OCI-LY7 (cell line): ENCODE results near the gene PRKD1.

Experiments used
- EZH2phosphoT487 ChIP-seq: fragments of 200-600 bp; sonication (generic); IDR thresholded peaks from 2 replicates; pipeline ENCODE4 v1.6.1; 2018; ENCODE audit warnings: low read depth, borderline replicate concordance, mild to moderate bottlenecking, mixed run types, antibody characterized with exemption, low read length, moderate library complexity, mixed read lengths
- TF ChIP-seq, protein P1 (sequence below): fragments of 200-600 bp; sonication (generic); conservative IDR thresholded peaks from 2 replicates; pipeline ENCODE4 v1.5.1; 2014; ENCODE audit warnings: mild to moderate bottlenecking, antibody characterized with exemption, low read length, moderate library complexity, mixed read lengths

DNA sequence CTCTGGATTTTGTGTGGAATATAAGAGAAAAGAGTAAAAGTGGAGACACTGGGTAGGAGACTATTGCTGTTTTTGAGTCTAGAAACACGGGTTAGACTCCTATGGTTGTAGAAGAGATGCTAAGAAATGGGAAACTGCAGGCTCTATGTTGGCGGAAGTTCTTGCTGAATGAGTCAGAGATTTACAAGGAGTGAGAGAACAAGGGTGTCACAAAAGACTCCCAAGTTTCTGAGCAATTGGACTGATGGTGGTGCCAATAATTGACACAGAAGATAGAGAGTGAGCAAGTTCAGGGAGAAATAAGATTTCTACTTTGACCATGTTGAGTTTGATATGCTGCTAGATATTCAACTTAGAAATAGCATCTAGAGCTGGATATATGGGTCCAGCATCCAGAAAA, 2.6 kb upstream of the PRKD1 start:
- TF ChIP-seq, protein P1, sequence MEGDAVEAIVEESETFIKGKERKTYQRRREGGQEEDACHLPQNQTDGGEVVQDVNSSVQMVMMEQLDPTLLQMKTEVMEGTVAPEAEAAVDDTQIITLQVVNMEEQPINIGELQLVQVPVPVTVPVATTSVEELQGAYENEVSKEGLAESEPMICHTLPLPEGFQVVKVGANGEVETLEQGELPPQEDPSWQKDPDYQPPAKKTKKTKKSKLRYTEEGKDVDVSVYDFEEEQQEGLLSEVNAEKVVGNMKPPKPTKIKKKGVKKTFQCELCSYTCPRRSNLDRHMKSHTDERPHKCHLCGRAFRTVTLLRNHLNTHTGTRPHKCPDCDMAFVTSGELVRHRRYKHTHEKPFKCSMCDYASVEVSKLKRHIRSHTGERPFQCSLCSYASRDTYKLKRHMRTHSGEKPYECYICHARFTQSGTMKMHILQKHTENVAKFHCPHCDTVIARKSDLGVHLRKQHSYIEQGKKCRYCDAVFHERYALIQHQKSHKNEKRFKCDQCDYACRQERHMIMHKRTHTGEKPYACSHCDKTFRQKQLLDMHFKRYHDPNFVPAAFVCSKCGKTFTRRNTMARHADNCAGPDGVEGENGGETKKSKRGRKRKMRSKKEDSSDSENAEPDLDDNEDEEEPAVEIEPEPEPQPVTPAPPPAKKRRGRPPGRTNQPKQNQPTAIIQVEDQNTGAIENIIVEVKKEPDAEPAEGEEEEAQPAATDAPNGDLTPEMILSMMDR: no peak
- no peak for TF ChIP-seq EZH2phosphoT487
